HG02852 (cell line): Measurements from ENCODE around the gene WDR73.
"Not testable (repeated sequence)": the region's sequence is repeated elsewhere in the genome, so short reads cannot be mapped to it uniquely, and the experiment has no call there.

Experiments
- ATAC-seq: cut with Tn5 transposase; IDR thresholded peaks from one replicate; pipeline ENCODE4 v1.9.1; 2021; ENCODE audit warnings: mild to moderate bottlenecking, moderate library complexity; ENCODE audit not compliant: unreplicated experiment

Gene WDR73

GRCh38 chr15:84653910-84654688 is at the start of gene WDR73:
WDR73 (minus strand) TSS chr15:84654283; CDS start chr15:84654274, 9 bp downstream.
- peak; percentile 85 for ATAC-seq

GRCh38 chr15:84703808-84704207 is 49.7 kb upstream of the WDR73 start:
- ATAC-seq, result no peak

- ATAC-seq, result no peak
Measured at GRCh38 chr15:84702961-84703482, 48.9 kb upstream of the WDR73 start.

GRCh38 chr15:84699538-84700191 is 45.6 kb upstream of the WDR73 start:
- ATAC-seq, result no peak

- no peak for ATAC-seq
Measured at GRCh38 chr15:84697236-84697990, 43.3 kb upstream of the WDR73 start.

GRCh38 chr15:84696757-84697156 is 42.7 kb upstream of the WDR73 start:
- no peak for ATAC-seq

GRCh38 chr15:84690342-84690741 is 36.3 kb upstream of the WDR73 start:
- no peak for ATAC-seq

- ATAC-seq, result no peak
Measured at GRCh38 chr15:84689858-84690257, 35.8 kb upstream of the WDR73 start.

GRCh38 chr15:84686446-84686845 is 32.4 kb upstream of the WDR73 start:
- ATAC-seq, result not testable (repeated sequence)

GRCh38 chr15:84685304-84685703 is 31.2 kb upstream of the WDR73 start:
- no peak for ATAC-seq

GRCh38 chr15:84684092-84684491 is 30.0 kb upstream of the WDR73 start:
- no peak for ATAC-seq

GRCh38 chr15:84681831-84682230 is 27.7 kb upstream of the WDR73 start:
- ATAC-seq, result no peak

GRCh38 chr15:84671211-84671610 is 17.1 kb upstream of the WDR73 start:
- no peak for ATAC-seq

GRCh38 chr15:84669726-84670125 is 15.6 kb upstream of the WDR73 start:
- ATAC-seq, result no peak

- ATAC-seq, result no peak
Measured at GRCh38 chr15:84668221-84668982, 14.3 kb upstream of the WDR73 start.

GRCh38 chr15:84666373-84666772 is 12.3 kb upstream of the WDR73 start:
- ATAC-seq, result no peak

- ATAC-seq, result no peak
Measured at GRCh38 chr15:84661001-84661400, 6.9 kb upstream of the WDR73 start.

GRCh38 chr15:84659904-84660781 is 6.1 kb upstream of the WDR73 start:
- ATAC-seq, result no peak

GRCh38 chr15:84658788-84659411 is 4.8 kb upstream of the WDR73 start:
- ATAC-seq, result no peak
